IPS-NIHi7 (cell line): ENCODE measurements around the gene ELF3.
"Not testable (repeated sequence)": the region's sequence is repeated elsewhere in the genome, so short reads cannot be mapped to it uniquely, and the experiment has no call there.

Experiments
- DNase-seq: peaks from one replicate; pipeline ENCODE4 v3.0.0; 2012; ENCODE audit warnings: mixed read lengths; ENCODE audit errors: extremely low spot score

The ELF3 gene

DNA sequence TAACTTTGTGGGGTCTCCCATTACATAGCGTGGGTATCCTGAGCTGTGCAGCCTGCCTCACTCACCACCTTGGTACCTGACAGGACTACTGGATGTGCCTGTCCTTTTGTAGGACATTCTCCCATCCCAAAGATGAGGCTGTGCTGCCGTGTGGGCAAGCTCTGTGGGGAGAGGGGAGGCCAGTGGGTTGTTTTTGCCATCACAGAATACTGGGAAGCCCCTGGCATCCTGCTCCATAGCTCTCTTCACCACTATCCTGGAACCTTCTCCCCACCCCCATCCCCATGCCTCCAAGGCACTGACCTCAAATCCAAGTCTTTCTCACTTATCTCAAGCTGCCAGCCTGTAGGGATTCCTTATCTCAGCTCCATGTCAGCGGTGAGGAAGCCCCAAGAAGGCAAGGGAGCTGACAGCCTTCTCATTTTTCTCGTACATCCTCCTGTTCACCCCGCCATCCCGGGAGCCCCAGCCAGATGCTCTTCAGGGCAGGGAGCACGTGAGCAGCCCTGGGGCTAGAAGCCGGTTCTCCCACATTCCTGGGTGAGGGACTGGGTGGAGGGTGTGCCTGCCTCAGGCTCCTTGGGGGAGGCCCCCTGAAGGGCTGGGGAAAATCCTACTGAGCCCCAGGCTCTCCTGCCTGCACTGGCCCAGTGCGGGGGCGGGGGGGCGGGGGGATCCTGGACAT is 2.4 kb upstream of the ELF3 start:
- DNase-seq = peak; percentile 90

DNA sequence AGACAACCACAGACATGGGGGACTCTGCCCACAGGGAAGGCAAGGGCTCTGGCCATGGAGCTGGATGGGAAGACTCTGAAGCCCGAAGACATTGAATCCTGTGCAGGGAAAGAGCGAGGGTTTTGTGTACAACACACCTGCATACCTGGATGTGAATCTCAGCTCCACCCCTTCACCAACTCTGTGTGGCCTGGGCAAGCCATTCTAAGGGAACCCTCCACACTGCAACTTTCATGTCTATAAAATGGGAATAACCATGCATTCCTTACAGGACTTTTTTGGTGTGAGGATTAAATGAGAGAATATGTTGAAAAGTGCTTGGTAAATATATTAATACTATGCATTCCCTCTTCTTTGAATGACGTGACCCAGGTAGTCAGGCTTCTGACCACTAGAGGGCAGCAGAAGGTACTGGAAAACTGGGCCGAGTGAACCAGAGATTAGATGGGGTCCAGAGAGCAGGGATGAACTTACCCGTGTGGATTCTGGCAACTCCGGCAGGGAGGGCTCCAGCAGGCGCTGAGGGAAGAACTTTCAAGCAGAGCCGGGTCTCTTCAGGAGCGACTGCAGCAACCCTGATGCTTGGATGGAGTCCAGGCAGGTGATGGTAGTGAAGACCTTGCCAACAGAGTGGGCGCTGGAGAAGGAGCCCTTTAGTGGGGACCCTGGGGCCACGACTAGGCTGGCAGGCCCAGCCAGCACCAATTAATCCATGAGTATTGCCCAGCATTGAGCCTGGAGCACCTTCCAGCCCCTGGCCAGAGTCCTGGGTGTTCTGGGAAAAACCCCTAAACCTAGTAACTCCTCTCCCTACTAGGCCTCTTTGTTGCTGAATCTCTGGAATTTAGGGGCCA is 834 bp upstream of the ELF3 start:
- DNase-seq = peak; percentile 79

DNA sequence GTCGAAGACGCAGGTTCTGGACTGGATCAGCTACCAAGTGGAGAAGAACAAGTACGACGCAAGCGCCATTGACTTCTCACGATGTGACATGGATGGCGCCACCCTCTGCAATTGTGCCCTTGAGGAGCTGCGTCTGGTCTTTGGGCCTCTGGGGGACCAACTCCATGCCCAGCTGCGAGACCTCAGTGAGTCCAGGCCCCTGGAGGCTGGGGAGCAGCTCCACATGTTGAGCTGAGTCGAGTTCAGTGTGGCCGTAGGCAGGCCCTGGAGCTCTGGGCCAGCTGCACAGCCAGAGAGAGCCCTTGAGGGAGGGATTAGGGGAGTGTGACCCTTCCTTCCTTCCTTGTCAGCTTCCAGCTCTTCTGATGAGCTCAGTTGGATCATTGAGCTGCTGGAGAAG is 1.6 kb downstream of the ELF3 start:
- no peak for DNase-seq

DNA sequence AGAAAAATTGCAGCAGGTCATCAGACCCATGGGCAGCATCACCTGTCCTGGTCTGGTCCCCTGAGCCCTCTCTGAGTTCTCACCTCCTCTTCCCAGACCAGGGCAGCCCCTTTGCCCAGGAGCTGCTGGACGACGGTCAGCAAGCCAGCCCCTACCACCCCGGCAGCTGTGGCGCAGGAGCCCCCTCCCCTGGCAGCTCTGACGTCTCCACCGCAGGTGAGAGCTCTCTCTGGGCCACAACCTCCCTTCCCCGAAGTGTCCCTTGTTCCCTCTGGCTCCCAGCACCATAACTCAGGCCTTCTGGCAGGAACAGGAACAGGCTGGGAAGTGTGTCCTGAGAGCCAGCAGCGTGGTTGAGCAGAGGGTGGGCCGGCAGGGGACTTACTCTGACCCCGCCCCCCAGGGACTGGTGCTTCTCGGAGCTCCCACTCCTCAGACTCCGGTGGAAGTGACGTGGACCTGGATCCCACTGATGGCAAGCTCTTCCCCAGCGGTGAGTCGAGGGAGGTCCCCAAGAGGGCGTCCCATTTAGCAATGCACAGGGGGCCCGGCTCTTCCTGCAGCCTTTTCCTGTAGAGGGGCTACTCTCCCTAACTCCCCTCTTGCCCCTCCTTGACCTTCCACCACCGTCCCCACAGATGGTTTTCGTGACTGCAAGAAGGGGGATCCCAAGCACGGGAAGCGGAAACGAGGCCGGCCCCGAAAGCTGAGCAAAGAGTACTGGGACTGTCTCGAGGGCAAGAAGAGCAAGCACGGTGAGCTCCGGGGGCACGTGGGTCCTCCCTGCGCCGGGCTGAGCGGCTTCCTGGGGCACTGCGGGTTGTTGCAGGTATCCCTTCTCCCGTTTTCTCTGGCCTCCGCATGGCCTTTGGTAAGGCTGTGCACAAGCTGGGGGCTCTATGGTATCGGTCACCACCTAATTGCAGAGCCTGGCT is 2.4 kb downstream of the ELF3 start:
- DNase-seq = no peak

DNA sequence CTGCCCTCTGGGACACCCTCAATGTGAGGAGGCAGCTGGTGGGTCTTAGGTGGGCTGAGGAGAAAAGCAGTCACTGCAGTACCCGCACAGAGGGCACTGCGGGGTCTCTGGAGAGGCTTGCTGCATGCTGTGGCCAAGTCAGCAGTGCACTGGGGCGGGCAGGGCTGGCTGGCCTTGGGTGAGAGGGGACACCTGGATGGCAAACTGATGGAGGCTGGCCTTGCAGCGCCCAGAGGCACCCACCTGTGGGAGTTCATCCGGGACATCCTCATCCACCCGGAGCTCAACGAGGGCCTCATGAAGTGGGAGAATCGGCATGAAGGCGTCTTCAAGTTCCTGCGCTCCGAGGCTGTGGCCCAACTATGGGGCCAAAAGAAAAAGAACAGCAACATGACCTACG is 3.2 kb downstream of the ELF3 start:
- DNase-seq = no peak

DNA sequence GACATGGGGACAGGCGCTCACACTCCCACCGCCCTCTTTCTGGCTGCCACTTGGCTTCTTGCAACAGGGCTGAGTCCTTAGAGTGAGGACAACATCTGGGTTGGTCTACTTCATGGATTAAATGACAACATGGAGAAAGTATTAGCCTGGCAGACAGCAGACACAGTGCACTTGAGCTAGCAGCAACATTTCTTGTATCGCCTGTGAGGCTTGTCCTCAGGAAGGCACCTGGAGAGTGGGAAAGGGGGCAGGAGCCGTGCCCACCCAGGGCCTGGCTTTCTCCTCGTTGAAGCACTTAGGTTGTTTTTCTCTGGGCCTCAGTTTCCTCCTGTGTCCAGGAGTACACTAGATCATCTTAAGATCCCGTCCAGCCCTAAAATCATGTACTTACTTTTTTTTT is 3.7 kb downstream of the ELF3 start:
- DNase-seq = no peak

DNA sequence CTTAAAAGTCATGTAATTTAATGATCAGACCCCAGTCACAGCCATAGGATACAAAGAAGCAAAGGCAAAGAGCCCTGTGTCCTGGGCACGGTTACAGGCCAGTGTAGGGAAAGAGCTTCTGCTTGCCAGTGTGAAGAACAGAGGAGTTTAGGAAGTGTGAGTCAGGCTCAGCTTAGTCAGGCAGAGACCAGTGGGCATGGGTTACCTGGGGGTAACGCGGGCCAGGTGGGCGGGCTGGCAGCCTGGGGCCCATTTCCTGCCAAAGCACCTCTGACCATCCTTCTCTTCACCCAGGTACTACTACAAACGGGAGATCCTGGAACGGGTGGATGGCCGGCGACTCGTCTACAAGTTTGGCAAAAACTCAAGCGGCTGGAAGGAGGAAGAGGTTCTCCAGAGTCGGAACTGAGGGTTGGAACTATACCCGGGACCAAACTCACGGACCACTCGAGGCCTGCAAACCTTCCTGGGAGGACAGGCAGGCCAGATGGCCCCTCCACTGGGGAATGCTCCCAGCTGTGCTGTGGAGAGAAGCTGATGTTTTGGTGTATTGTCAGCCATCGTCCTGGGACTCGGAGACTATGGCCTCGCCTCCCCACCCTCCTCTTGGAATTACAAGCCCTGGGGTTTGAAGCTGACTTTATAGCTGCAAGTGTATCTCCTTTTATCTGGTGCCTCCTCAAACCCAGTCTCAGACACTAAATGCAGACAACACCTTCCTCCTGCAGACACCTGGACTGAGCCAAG is 4.7 kb downstream of the ELF3 start:
- DNase-seq = no peak

DNA sequence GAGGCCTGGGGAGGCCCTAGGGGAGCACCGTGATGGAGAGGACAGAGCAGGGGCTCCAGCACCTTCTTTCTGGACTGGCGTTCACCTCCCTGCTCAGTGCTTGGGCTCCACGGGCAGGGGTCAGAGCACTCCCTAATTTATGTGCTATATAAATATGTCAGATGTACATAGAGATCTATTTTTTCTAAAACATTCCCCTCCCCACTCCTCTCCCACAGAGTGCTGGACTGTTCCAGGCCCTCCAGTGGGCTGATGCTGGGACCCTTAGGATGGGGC is 5.2 kb downstream of the ELF3 start:
- no peak for DNase-seq

DNA sequence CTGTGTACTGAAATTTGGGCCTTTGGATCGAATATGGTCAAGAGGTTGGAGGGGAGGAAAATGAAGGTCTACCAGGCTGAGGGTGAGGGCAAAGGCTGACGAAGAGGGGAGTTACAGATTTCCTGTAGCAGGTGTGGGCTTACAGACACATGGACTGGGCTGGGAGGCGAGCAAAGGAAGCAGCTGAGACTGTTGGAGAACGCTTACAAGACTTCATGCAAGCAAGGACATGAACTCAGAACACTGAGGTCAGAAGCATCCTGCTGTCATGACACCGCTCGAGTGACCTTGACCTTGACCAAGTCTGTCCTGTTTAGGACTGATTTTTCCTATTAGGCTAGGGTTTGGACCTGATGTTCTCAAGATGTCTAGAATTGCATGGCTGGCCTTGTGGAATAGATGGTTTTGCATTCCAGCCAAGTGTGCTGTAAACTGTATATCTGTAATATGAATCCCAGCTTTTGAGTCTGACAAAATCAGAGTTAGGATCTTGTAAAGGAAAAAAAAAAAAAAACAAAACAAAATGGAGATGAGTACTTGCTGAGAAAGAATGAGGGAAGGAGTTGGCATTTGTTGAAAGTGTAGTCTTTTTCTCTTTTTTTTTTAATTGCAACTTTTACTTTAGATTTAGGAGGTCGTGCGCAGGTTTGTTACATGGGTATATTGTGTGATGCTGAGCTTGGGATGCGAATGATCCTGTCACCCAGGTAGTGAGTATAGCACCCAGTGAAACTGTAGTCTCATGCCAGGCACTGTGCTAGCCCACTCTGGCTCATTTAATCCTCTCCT is 5.8 kb downstream of the ELF3 start:
- DNase-seq = no peak

DNA sequence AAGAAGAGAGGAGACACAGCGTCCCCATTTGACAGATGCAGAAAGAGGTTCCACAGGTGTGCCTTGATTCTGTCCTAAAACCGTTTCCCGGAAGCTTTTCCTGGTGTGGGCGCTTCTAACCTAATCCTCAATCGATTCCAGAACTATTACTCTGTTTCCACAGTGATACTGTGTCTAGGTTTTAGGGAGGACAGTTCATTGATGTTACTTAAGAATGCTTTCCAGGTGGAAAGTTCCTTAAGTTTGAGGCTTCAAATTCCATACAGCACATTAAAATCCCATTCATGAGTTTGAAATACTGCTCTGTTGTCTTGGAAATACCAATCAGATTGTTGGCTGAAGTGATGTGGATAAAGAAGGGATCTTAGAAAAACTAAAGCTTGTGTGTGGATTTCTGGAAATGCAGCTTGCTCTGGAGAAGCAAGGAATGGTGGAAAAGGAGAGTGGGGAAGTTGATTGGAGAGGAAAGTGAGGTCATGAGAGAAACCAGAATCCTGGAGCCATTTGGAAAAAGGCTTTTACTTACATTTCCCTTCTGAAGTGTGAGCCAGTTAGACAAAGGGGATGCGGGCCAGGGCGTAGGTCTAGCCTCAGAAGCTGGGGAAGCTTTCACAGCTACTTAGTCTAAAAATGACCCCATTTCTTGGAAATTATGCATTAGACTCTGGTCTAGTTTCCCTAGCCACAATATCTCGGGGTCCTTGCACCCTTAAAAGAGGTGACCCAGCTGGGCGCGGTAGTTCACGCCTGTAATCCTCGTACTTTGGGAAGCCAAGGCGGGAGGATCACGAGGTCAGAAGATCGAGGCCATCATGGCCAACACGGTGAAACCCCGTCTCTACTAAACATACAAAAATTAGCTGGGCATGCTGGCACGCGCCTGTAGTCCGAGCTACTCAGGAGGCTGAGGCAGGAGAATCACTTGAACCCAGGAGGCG is 6.7 kb downstream of the ELF3 start:
- no peak for DNase-seq

DNA sequence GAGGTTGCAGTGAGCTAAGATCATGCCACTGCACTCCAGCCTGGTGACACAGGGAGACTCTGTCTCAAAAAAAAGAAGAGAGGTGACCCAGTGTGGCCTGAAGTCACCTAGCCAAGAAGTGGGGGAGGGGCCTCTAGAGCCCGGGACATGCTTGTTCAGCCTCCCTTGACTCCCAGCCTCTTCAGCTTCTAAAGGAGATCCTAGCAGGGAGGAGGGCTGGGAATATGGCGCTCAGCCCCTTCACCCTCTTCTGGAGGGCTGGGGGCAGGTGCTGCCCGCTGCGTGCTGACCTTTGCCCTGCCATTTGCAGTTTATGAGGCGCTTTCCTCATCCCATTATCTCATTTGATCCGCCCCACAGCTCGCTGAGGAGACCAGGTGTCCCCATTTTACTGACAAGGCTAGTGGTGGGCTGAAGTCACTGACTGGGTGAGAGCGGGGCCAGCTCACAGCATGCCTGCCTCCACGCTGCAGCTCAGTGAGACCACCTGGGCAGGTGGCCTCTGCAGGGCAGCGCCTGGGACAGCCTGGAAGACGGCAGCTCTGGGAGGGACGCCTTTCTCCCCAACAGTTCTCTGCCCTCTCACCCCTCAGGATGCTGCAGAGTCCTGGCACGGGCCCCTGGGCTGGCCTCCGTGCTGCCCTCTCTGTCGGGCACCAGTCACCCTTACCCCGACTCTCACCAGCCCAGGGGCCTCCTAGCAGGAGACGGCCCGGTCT is 7.5 kb downstream of the ELF3 start:
- DNase-seq = no peak

DNA sequence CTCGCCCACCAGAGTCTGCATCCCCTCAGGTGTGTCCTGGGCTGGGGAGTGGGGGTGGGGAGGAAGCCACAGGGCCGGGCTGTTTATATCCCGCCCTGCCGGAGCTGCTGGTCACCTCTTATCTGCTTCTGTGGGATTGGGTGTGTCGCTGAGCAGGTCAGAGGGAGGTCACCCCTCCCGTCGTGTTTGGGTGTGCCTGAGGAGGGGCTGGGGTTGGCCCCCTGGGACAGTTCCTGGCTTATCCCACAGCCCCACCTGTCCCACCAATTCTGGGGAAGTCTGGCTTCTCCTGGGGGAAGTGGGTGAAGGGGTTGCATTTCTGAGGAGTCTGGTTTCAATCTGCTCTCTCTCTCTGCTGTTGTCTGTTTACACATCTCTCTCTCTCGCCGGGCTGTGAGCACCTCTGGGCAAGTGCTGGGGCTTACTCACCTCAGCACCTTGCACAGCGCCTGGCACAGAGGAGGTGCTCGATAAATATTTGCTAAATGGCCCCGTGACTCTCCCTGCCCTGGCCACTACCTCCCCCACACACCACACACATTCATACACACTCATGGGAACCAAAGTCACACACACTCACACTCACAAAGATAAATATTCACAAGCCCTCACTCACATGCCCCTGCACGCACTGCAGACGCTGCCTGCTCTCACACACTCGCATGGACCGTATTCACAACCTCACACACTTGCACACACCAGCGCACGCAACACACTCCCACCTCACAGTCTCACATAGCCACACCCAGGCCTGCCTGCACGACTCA is 8.3 kb downstream of the ELF3 start:
- no peak for DNase-seq

DNA sequence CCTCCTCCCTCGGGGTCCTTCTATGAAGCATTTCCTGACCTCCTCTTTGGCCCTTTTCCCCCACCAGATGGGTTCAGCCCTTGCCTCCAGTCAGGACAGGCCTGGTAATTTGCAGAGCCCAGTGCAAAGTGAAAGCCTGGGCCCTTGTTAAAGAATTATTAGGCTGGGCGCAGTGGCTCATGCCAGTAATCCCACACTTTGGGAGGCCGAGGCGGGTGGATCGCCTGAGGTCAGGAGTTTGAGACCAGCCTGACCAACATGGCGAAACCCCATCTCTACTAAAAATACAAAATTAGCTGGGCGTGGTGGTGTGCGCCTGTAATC is 8.8 kb downstream of the ELF3 start:
- DNase-seq = not testable (repeated sequence)

DNA sequence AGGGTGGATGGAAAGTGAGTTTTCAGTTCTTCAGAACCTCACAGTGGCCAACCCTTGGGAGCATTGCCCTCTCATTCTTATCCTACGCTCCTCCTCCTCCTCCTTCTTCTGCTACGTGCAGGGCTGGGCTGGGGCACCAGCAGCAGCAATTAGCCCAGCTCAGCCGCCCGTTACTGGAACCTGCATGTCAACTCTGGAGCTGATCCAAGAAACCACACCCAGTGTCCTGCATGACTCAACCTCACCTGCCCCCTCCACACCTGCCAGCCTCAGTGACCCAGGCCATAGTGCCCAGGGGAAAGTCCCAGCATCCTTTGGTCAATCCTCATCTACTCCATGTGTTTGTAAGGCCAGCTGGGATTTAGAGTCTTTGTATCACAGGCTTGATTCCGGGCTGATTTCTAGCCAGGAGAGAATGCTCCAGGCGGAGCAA is 12.6 kb downstream of the ELF3 start:
- DNase-seq = no peak

DNA sequence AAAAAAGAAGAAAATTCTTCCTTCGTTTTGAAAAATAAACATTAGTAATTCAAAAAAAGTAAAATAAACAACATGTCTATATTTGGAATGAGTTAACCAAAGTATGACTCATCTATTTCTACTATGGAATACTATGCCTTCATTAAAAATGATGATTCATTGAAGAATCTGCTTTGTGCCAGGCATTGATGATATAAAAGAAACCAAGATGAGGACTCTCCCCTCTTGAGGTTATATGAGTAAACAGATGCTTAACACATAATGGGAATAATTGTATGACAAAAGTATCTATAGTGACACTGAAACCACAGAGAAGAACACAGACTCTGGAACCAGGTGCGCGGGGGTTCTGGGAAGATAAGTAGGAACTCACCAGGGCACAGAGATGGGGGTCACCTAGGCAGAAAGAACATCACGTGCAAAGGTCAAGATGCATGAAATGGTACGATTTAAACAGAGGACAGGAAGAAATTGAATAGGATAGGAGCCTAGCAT is 18.8 kb downstream of the ELF3 start:
- no peak for DNase-seq

DNA sequence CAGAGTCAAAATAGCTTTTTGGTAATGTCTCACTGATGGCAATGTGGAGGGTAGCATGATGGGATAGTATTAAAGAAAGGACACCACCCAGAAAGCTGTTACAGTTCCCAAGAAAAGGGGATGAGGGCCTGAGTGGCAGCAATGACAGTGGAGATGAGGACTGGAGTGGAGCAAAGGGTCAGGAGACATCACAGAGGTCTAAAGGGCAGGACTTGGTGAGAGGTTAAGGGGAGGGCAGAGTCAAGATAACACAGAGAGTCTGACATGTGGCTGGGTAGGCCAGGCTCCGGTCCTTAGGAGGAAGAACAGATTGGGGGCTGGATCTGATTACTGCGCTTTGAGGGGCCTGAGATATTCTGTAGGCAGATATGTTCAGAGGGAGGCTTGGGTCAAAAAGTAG is 19.3 kb downstream of the ELF3 start:
- no peak for DNase-seq

DNA sequence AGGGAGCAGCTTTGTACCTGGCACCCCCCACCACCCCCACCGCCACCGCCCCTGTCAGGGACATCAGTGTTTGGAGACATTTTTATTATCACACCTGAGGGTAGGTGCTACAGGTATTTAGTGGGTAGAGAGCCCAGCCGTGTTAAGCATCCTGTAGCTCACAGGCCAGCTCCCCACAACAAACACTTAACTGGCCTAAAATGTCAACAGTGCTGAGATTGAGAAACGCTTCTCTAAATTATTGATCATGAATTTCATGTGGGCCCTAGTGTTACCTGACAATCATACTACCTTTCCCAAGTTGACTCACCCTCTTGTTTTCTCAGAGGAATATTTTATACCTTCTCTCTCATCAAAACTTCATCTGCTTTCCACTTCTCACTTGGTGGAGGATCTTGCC is 21.4 kb downstream of the ELF3 start:
- DNase-seq = no peak

DNA sequence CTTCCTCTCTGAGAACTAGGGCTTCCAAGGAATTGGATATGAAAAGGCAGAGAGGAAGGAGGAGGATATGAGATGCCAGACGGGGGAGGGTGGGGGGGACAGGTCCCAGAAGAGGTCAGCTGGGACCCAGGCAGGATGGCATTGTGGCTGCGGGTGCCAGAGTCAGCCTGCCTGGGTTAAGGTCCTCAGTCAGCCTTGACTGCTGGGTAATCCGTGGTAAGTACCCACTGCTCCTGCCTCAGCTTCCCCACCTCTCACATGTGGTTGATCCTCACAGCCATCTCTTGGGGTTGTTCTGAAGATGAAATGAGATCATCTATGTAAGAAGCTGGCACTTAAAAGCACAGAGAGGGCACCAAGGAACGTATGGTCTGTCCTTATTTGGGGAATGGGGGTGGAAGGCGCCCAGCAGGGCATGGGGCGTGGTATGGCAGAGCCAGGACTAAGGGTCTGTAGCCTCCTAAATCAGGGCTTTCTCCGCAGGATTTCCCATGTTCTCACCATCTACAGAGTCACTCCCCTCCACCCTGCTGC is 23.8 kb downstream of the ELF3 start:
- DNase-seq = no peak
